ENCODE data around the gene HASPIN.
"Not testable (repeated sequence)": the region's sequence is repeated elsewhere in the genome, so short reads cannot be mapped to it uniquely, and the experiment has no call there.

The HASPIN gene

DNA sequence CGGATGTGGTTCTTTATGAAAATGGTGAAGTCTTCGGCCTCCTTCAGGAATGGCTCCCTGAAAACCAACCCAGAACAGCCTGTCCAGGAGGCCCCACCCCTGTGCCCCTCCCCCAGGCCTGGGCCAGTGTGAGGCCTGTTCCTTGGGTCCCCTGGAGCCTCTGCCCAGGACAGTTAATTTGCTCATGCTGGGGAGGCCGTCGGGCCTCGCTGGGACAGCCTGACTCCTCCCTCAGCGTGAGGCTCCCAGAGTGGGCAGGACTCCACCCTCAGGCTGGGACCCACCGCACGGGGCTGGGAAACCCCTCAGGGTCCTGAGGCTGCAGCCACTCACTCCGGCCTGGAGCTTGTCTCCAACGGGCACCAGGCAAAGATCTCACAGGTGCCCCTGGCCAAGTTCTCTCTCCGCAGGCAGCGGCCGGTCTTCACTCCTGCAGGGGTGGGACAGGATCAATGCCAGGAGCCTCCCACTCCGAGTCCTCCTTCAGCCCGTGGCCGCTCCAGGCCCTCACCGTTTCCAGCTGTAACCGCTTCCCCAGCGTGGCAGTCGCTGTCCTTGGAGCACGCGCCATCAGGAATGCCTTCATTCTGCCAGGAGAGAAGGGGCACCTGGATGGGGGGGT lies 33.5 kb upstream of the HASPIN start:
- no peak for TF ChIP-seq ZNF274 (IDR thresholded peaks at IDR 0.05; ENCODE audit: low read depth, low read length)
- H3K4me3 ChIP-seq (ENCODE audit: low read length) = no peak overlapping the region

- no peak overlapping the region for H3K4me3 ChIP-seq (ENCODE audit: low read length)
- no peak for TF ChIP-seq ZNF274 (IDR thresholded peaks at IDR 0.05; ENCODE audit: low read depth, low read length)
Observed at GRCh38 chr17:3691617-3692067, 32.1 kb upstream of the HASPIN start.

DNA sequence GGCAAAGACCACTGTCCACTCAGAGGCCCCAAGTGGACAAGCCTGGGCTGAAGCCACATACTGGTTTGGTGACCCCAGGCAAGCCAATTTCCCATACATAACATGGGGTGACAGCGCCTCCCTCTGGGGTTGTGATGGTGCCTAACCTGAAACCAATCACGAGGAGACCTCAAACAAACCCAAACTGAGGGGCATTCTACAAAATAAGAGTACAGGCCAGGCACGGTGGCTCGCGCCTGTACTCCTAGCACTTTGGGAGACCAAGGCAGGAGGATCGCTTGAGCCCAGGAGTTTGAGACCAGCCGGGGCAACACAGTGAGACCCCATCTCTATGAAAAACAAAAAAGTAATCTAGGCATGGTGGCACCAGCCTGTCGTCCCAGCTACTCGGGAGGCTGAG lies 31.4 kb upstream of the HASPIN start:
- H3K4me3 ChIP-seq (ENCODE audit: low read length) = no peak overlapping the region
- no peak for TF ChIP-seq ZNF274 (IDR thresholded peaks at IDR 0.05; ENCODE audit: low read depth, low read length)

DNA sequence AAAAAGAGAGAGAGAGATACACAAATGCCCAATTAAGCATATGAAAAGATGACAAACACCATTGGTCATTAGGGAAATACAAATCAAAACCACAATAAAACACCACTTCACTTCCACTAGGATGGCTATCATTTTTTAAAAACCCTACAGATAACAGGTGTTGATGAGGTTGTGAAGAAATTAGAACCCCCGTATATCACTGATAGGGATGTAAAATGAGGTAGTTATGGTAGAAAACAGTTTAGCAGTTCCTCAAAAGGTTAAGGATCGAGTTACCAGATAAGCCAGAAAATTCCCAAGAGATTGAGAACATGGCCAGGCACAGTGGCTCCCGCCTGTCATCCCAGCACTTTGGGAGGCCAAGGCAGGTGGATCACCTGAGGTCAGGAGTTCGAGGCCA lies 30.6 kb upstream of the HASPIN start:
- H3K4me3 ChIP-seq (ENCODE audit: low read length) = no peak overlapping the region; the same call in 1 of the 2 replicates
- no peak for TF ChIP-seq ZNF274 (IDR thresholded peaks at IDR 0.05; ENCODE audit: low read depth, low read length)

DNA sequence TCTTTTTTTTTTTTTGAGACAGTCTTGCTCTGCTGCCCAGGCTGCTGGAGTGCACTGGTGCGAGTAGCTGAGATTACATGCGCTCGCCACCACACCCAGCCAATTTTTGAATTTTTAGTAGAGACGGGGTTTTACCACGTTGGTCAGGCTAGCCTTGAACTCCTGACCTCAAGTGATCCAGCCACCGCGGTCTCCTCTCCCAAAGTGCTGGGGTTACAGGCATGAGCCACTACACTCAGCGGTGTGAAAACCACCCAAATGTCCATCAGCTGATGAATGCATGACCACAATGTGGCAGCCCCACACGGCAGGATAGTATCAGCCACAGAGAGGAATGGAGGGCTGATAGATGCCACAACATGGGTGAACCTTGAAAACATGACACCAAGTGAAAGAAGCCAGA lies 29.9 kb upstream of the HASPIN start:
- no peak for TF ChIP-seq ZNF274 (IDR thresholded peaks at IDR 0.05; ENCODE audit: low read depth, low read length)
- H3K4me3 ChIP-seq (ENCODE audit: low read length) = peak overlapping the region; percentile 59; the same call in 1 of the 2 replicates

- TF ChIP-seq ZNF274 (IDR thresholded peaks at IDR 0.05; ENCODE audit: low read depth, low read length) = no peak
- peak overlapping the region; percentile 59; the same call in 1 of the 2 replicates for H3K4me3 ChIP-seq (ENCODE audit: low read length)
Observed at GRCh38 chr17:3695129-3695722, 28.5 kb upstream of the HASPIN start.

GRCh38 chr17:3695723-3696411 lies 27.8 kb upstream of the HASPIN start, which contains the start of gene P2RX5:
TSS of gene P2RX5 (minus strand) at chr17:3696155. CDS start at chr17:3696005, 150 bp downstream.
- TF ChIP-seq ZNF274 (IDR thresholded peaks at IDR 0.05; ENCODE audit: low read depth, low read length) = no peak
- H3K4me3 ChIP-seq (ENCODE audit: low read length) = peak within 1 kb of the TSS; percentile 59; the same call in 1 of the 2 replicates

DNA sequence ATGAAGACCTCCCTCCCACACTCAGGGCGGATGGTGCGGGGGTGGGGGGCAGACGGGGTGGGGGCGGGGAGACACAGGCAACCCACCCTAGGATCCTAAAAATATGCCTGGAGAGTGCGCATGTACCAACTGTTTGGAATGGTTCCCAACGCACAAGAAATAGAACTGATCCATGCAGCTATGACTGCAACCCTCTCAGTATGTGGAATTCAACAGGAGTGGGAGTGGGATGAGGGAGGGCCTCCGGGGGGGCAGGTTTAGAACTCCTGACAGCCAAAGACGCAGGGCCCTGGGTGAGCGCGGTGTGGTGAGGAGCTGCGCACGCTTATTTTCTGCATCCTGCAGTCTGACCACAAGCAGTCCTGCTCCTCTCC lies 26.6 kb upstream of the HASPIN start:
- no peak overlapping the region for H3K4me3 ChIP-seq (ENCODE audit: low read length)
- no peak for TF ChIP-seq ZNF274 (IDR thresholded peaks at IDR 0.05; ENCODE audit: low read depth, low read length)

DNA sequence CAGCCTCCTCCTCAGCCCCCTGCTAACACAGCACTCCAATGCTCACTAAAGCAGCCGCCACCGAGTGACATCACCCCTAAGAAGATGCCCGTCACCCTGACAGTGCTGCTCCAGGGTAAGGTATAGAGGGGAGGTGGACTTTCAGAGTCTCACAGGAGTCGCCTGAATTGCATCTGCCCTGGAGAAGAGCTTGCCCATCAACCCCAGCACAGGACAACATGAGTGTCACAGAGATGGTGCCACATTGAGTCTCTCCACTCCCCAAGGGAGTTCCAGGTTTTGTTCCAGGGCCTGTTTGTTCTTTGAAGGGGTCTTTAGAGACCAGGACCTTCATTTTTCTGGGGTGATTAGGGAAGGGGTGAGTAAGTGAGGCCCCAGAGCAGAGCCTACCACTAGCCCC lies 25.6 kb upstream of the HASPIN start:
- H3K4me3 ChIP-seq (ENCODE audit: low read length) = no peak overlapping the region
- TF ChIP-seq ZNF274 (IDR thresholded peaks at IDR 0.05; ENCODE audit: low read depth, low read length) = no peak

DNA sequence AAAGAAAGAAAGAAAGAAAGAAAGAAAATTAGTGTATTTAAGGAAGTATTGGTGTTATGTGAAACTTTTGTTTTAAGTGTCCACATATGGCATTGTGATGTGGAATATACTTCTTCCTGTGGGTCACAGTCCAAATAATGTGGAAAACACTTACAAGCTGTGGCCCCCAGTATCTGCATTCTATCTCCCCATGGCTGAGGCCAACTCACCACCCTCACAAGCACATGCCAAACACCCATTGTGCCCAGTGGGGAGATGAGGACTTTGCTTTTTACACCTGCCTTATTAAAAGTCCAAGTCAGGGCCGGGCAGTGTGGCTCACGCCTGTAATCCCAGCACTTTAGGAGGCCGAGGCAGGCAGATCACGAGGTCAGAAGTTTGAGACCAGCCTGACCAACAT lies 23.8 kb upstream of the HASPIN start:
- no peak overlapping the region for H3K4me3 ChIP-seq (ENCODE audit: low read length)
- no peak for TF ChIP-seq ZNF274 (IDR thresholded peaks at IDR 0.05; ENCODE audit: low read depth, low read length)

DNA sequence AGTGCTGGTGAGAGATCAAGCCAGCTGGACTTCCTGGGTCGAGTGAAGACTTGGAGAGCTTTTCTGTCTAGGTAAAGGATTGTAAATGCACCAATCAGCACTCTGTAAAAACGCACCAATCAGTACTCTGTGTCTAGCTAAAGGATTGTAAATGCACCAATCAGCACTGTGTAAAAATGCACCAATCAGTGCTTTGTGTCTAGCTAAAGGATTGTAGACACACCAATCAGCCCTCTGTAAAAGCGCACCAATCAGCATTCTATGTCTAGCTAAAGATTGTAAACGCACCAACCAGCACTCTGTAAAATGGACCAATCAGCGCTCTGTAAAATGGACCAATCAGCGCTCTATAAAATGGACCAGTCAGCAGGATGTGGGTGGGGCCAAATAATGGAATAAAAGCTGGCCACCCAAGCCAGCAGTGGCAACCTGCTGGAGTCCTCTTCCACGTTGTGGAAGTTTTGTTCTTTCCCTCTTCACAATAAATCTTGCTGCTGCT lies 21.6 kb upstream of the HASPIN start:
- H3K4me3 ChIP-seq (ENCODE audit: low read length) = not testable (repeated sequence)

- H3K4me3 ChIP-seq (ENCODE audit: low read length) = no peak overlapping the region
- TF ChIP-seq ZNF274 (IDR thresholded peaks at IDR 0.05; ENCODE audit: low read depth, low read length) = no peak
Observed at GRCh38 chr17:3704931-3705717, 18.6 kb upstream of the HASPIN start.

- H3K4me3 ChIP-seq (ENCODE audit: low read length) = not testable (repeated sequence)
Observed at GRCh38 chr17:3705718-3705984, 18.1 kb upstream of the HASPIN start.

DNA sequence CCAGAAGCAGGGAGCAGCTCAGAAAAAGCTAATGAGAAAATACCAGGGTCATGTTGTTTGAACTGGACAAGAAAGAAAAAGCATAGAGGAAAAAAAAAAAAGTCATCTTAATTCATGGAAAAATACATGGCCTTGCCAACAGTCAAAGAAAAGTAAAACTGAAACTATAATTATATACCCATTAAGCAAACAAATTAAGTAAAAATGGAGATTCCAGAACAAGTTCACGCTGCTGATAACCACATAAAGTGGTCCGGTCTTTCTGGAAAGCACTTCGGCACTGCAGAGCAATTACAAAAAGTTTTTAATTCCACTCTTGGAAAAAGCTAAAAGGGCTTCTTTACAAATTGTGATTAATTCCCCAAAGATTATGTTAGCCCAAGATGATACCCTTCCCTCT lies 15.3 kb upstream of the HASPIN start:
- no peak overlapping the region for H3K4me3 ChIP-seq (ENCODE audit: low read length)
- TF ChIP-seq ZNF274 (IDR thresholded peaks at IDR 0.05; ENCODE audit: low read depth, low read length) = no peak

Measured in GM08714 (cell line).